ENCODE data around the gene HDAC7. TPM values are rescaled to one million over a fixed set of nuclear protein-coding genes. Genes with fewer than 3 reads are reported as not detected.

Gene HDAC7
- total RNA-seq, 1 experiment from 2014 or later = 71.2 TPM

DNA sequence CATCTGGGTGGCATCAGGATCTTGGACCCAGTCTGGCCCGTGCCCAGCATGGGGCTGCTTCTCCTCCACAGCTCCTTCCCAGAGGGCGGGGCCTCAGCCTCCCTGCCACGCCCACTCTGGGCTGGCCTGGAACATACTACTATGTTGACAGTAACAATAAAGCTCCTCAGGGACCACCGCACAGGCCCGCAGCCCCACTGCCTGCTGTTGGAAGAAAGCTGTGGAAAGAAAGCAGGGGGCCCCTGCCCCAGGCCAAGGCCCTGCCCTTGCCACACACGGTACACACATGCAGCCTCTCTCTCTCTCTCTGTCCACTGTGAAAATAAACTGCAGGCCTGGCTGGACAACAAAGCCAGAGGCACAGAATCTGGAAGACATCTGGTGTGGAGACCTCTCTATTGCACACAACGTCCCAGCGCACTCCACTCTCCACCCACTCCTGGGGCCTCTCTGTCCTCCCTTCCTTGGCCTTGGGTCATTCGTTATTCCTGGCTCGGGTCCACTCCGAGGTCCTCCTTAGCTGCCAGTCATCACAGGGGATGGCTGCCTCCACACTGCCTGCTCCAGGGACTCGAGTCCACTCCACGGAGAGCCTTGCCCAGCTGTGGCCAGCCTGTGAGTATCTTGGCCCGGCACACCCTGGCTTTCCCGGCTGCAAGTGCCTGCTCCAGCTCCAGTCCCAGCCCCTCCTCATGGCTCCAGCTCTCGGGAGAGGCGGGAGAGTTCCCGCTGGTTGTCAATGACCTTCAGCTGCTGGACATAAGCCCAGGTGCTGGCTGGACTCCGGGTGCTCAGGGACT lies 82.6 kb downstream of the HDAC7 start:
- Mint-ChIP-seq H3K36me3 (ENCODE audit: insufficient read depth, unreplicated experiment) (peaks cover 5% of the 10 kb centered on the region), H3K27me3 (ENCODE audit: insufficient read depth, unreplicated experiment) (no peaks in the 10 kb centered on the region), H3K4me1 (ENCODE audit: low read depth, unreplicated experiment) (no peaks in the 10 kb centered on the region), H3K27ac (ENCODE audit: unreplicated experiment) (no peak overlapping the region), H3K4me3 (ENCODE audit: unreplicated experiment) (no peak overlapping the region), H3K9me3 (ENCODE audit: unreplicated experiment) (no peaks in the 10 kb centered on the region)
- no peaks in the 10 kb centered on the region for H3K27me3 ChIP-seq (replicated peaks; ENCODE audit: control insufficient read depth, insufficient read depth, low read length)
- no peaks in the 10 kb centered on the region for H3K9me3 ChIP-seq
- no TSS peak for BruUV-seq (replicated peaks)
- H3K4me1 ChIP-seq = no peaks in the 10 kb centered on the region
- no peak for DNase-seq
- ChIA-PET CTCF (interaction anchor here (0.6 to 1.6 kb wide), 6 partner anchors 11 to 1175 kb away, joined by 3 to 17 read pairs (median 3); partner anchors contain the start of gene ENDOU), POLR2A (no interaction called here)
- H3K36me3 ChIP-seq (ENCODE audit: control insufficient read depth, insufficient read depth, low read length) = no peaks in the 10 kb centered on the region
- intact Hi-C loops (cut with micrococcal nuclease; ENCODE audit: unreplicated experiment) = no loop called here
- TF ChIP-seq, protein P1, sequence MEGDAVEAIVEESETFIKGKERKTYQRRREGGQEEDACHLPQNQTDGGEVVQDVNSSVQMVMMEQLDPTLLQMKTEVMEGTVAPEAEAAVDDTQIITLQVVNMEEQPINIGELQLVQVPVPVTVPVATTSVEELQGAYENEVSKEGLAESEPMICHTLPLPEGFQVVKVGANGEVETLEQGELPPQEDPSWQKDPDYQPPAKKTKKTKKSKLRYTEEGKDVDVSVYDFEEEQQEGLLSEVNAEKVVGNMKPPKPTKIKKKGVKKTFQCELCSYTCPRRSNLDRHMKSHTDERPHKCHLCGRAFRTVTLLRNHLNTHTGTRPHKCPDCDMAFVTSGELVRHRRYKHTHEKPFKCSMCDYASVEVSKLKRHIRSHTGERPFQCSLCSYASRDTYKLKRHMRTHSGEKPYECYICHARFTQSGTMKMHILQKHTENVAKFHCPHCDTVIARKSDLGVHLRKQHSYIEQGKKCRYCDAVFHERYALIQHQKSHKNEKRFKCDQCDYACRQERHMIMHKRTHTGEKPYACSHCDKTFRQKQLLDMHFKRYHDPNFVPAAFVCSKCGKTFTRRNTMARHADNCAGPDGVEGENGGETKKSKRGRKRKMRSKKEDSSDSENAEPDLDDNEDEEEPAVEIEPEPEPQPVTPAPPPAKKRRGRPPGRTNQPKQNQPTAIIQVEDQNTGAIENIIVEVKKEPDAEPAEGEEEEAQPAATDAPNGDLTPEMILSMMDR (IDR thresholded peaks at IDR 0.05; ENCODE audit: insufficient read depth in 1 of 2, low read depth in 1 of 2, low read length in 1 of 2, severe bottlenecking in 1 of 2, unreplicated experiment in 1 of 2) = no peak
- no peak overlapping the region for H3K4me3 ChIP-seq (ENCODE audit: low read depth, low read length)

DNA sequence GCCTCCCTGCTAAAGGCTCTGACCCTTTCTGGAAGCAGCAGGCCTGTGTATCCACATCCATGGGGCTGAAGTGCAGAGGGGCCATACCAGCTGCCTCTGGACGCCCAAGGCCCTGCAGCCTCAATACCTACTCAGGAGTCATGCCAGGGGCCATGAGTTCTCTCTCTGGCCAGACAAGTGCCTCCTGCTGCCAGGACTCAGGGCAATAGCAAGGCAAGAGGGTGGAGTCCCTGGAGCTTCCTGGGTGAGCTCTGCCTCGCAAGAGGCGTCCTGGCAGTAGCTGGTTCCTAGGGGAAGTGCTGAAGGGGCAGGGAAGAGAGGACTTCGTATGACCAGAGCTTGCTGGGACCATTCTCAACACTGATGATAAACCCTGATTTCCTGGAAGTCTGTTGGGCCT lies 83.5 kb downstream of the HDAC7 start:
- no peak overlapping the region for H3K4me3 ChIP-seq (ENCODE audit: low read depth, low read length)
- no peaks in the 10 kb centered on the region for H3K27me3 Mint-ChIP-seq (ENCODE audit: insufficient read depth, unreplicated experiment)
- H3K27ac Mint-ChIP-seq (ENCODE audit: unreplicated experiment) = no peak overlapping the region
- H3K4me1 ChIP-seq = no peaks in the 10 kb centered on the region
- ChIA-PET CTCF (interaction anchor here (0.6 to 1.6 kb wide), 6 partner anchors 11 to 103 kb away, joined by 3 to 17 read pairs (median 3); partner anchors contain the start of gene ENDOU), POLR2A (no interaction called here)
- BruUV-seq (replicated peaks) = no TSS peak
- H3K36me3 ChIP-seq (ENCODE audit: control insufficient read depth, insufficient read depth, low read length) = no peaks in the 10 kb centered on the region
- H3K4me1 Mint-ChIP-seq (ENCODE audit: low read depth, unreplicated experiment) = no peaks in the 10 kb centered on the region
- no peaks in the 10 kb centered on the region for H3K9me3 ChIP-seq
- H3K36me3 Mint-ChIP-seq (ENCODE audit: insufficient read depth, unreplicated experiment) = peaks cover 5% of the 10 kb centered on the region
- no peaks in the 10 kb centered on the region for H3K27me3 ChIP-seq (replicated peaks; ENCODE audit: control insufficient read depth, insufficient read depth, low read length)
- TF ChIP-seq, protein P1 (IDR thresholded peaks at IDR 0.05; ENCODE audit: insufficient read depth in 1 of 2, low read depth in 1 of 2, low read length in 1 of 2, severe bottlenecking in 1 of 2, unreplicated experiment in 1 of 2) = no peak
- intact Hi-C loops (cut with micrococcal nuclease; ENCODE audit: unreplicated experiment) = no loop called here
- DNase-seq = no peak
- H3K9me3 Mint-ChIP-seq (ENCODE audit: unreplicated experiment) = no peaks in the 10 kb centered on the region
- no peak overlapping the region for H3K4me3 Mint-ChIP-seq (ENCODE audit: unreplicated experiment)

DNA sequence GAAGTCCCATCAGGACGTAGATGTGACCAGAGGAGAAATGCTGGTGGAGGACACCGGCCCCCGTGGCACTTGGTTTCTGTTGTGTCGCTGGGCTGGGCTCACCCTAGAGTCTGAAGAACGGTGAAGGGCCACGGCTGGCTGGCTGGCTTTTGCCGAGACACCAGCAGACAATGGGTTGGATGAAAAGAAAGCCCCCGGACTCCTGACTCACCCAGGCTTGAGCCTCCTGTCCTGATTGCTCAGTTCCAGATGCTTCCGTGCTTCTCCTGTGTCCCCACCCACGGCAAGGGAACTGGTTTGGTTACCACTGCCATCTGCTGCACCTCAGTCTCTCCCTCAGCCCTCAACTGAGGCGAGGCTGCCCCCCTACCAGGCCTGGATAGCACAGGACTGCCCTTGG lies 84.1 kb downstream of the HDAC7 start:
- Histone ChIP-seq H3K4me1 (no peaks in the 10 kb centered on the region), H3K36me3 (ENCODE audit: control insufficient read depth, insufficient read depth, low read length) (no peaks in the 10 kb centered on the region), H3K27me3 (replicated peaks; ENCODE audit: control insufficient read depth, insufficient read depth, low read length) (no peaks in the 10 kb centered on the region), H3K4me3 (ENCODE audit: low read depth, low read length) (no peak overlapping the region), H3K9me3 (no peaks in the 10 kb centered on the region)
- Mint-ChIP-seq H3K4me3 (ENCODE audit: unreplicated experiment) (no peak overlapping the region), H3K9me3 (ENCODE audit: unreplicated experiment) (no peaks in the 10 kb centered on the region), H3K36me3 (ENCODE audit: insufficient read depth, unreplicated experiment) (peaks cover 5% of the 10 kb centered on the region), H3K27me3 (ENCODE audit: insufficient read depth, unreplicated experiment) (no peaks in the 10 kb centered on the region), H3K4me1 (ENCODE audit: low read depth, unreplicated experiment) (no peaks in the 10 kb centered on the region), H3K27ac (ENCODE audit: unreplicated experiment) (no peak overlapping the region)
- intact Hi-C loops (cut with micrococcal nuclease; ENCODE audit: unreplicated experiment) = no loop called here
- DNase-seq = no peak
- ChIA-PET CTCF (interaction anchor here (0.6 to 1.6 kb wide), 4 partner anchors 20 to 103 kb away, joined by 3 to 17 read pairs (median 4); no protein-coding TSS in a partner anchor), POLR2A (no interaction called here)
- TF ChIP-seq, protein P1 (IDR thresholded peaks at IDR 0.05; ENCODE audit: insufficient read depth in 1 of 2, low read depth in 1 of 2, low read length in 1 of 2, severe bottlenecking in 1 of 2, unreplicated experiment in 1 of 2) = no peak
- BruUV-seq (replicated peaks) = no TSS peak

Data from Caco-2 (cell line).